CD1c-positive myeloid dendritic cell (primary cell): ENCODE results near the gene UGT1A8.
"Not testable (repeated sequence)": the region's sequence is repeated elsewhere in the genome, so short reads cannot be mapped to it uniquely, and the experiment has no call there.

Source experiments
- DNase-seq: peaks from one replicate; pipeline ENCODE4 v3.0.0-alpha.2; 2016; ENCODE audit errors: extremely low spot score

UGT1A8 gene

GRCh38 chr2:233639860-233640259 lies 22.4 kb downstream of the UGT1A8 start:
- DNase-seq: no peak

DNA sequence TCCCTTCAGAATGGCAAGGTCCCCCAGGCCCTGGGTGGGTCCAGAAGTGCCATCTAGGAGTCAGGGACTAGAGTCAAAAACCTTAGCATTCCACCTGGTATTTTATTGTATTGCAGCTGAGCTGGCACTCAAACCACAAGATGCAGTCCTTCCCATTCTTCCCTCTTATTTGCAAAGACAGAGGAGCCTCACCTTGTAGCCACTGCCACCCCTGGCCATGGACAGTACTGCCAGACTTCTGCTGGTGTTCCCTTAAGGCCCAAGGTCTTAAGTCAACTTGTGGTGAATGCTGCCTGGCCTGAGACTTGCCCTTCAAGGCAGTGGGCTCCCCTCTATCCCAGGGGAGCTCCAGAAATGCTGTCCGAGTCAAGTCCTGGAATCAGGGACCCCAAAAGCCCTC lies 25.7 kb downstream of the UGT1A8 start:
- no peak for DNase-seq

GRCh38 chr2:233646033-233646432 lies 28.6 kb downstream of the UGT1A8 start:
- DNase-seq: not testable (repeated sequence)

- no peak for DNase-seq
Observed at GRCh38 chr2:233650981-233651380, 33.5 kb downstream of the UGT1A8 start.

GRCh38 chr2:233651430-233651829 lies 34.0 kb downstream of the UGT1A8 start:
- no peak for DNase-seq

- no peak for DNase-seq
Observed at GRCh38 chr2:233654501-233654900, 37.1 kb downstream of the UGT1A8 start.

- DNase-seq: no peak
Observed at GRCh38 chr2:233655043-233655442, 37.6 kb downstream of the UGT1A8 start.

- not testable (repeated sequence) for DNase-seq
Observed at GRCh38 chr2:233655943-233656342, 38.5 kb downstream of the UGT1A8 start.

DNA sequence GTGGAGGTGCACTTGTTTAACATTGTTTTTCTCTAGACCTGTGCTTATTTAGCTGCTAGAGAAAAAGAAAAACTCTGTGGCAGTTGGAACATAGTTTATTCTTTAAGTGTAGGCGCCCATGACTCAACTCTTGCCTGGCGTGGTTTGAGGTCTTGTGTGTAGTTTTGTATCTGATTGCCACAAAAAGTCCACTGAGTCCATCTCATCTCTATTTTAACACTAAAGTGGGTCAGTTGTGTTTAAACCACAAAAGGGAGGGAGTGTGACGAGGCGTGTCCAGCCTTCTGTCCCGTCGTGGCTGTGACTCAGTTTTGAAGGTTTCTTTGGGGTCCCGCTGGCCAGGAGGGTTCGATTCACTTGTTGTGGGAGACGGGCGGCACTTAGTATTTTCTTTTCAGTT lies 39.0 kb downstream of the UGT1A8 start:
- DNase-seq: no peak

DNA sequence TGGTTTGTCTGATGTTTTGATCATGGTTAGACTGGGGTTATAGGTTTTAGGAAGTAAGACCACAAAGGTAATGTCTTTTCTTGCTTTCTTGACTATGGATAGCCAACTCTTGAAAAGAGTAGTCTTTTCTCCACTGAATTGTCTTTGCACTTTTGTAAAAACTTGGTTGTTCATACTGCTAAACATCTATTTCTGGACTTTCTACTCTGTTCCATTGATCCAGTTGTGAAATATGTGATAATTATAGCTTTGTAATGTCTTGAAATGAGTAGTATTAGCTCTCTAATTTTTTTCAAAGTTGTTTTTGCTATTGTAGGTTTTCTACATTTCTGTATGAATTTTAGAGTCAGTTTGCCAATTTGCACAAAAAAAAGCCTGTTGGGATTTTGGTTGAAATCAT lies 41.2 kb downstream of the UGT1A8 start:
- no peak for DNase-seq

GRCh38 chr2:233663911-233664310 lies 46.5 kb downstream of the UGT1A8 start:
- no peak for DNase-seq

- no peak for DNase-seq
Observed at GRCh38 chr2:233668605-233669260, 51.3 kb downstream of the UGT1A8 start.

- DNase-seq: no peak
Observed at GRCh38 chr2:233671290-233672161, 54.1 kb downstream of the UGT1A8 start, which contains the start of gene UGT1A9. Gene UGT1A9 (plus strand): TSS chr2:233671898. CDS start chr2:233671935, 37 bp downstream.

DNA sequence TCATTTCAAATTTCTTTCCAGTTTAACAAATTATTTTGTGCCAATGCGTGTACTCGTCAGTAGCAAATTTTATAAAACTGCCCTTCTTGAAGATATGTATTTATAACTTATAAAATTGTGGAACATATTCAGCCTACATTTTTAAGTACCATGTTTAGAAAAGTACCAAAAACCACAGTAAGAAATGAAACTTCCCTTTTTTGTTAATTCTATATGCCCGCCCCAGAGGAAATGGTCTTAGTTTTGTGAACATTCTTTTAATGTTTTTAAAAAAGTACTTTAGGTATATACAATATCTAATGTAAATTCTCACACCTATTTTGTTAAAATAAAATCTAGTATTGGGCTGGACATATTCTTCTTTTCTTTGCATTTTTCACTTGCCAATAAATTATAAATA lies 55.5 kb downstream of the UGT1A8 start:
- DNase-seq: no peak

- no peak for DNase-seq
Observed at GRCh38 chr2:233673896-233674295, 56.5 kb downstream of the UGT1A8 start.

GRCh38 chr2:233674314-233674713 lies 56.9 kb downstream of the UGT1A8 start:
- no peak for DNase-seq

GRCh38 chr2:233674995-233675394 lies 57.6 kb downstream of the UGT1A8 start:
- no peak for DNase-seq

GRCh38 chr2:233676046-233676445 lies 58.6 kb downstream of the UGT1A8 start:
- no peak for DNase-seq

DNA sequence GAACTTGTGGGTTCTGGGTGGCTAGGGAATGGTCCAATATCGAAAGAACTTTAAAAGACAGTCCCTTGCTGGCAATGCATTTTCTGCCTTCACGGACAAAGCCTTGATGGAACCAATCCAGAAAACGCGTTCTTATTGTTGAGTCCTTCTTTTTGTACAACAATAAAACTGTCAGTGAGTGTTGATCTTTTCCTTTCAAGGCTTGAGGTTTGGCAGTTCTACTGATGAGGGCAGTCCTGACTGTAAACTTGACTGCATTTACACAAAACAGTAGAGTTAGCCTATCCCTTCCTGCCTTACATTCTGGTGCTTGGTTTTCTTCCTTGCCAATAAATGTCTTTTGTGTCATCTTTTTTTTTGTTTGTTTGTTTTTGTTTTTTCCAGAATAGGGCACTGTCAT lies 61.8 kb downstream of the UGT1A8 start:
- no peak for DNase-seq

GRCh38 chr2:233680361-233681045 lies 63.1 kb downstream of the UGT1A8 start:
- DNase-seq: no peak

DNA sequence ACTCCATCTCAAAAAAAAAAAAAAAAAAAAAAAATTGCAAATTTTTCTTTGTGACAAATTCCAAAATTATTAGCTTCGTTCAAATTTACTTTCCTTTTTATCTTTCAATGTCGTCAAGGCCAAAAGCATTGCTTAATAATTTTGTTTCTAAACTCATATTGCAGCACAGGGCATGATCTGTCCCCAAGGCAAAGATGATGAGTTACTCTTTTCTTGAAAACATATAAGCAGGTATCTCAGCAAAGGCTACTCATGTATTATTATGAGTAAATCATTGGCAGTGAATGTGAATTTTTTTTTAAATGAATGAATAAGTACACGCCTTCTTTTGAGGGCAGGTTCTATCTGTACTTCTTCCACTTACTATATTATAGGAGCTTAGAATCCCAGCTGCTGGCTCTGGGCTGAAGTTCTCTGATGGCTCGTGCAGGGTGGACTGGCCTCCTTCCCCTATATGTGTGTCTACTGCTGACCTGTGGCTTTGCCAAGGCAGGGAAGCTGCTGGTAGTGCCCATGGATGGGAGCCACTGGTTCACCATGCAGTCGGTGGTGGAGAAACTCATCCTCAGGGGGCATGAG lies 64.2 kb downstream of the UGT1A8 start, which contains the start of gene UGT1A7:
UGT1A7 (plus strand) TSS at position 381 of the 579 bp plus-strand sequence; CDS start at position 418, 37 bp downstream.
- DNase-seq: no peak

GRCh38 chr2:233684640-233685039 lies 67.2 kb downstream of the UGT1A8 start:
- no peak for DNase-seq
